Activated CD4-positive, alpha-beta memory T cell treated with anti-CD3 and anti-CD28 coated beads, Interleukin-2, amount 10 ng/mL, durations not matched to agents 7 days and 5 days (primary cell): ENCODE results near the gene NCKAP5. TPM values are rescaled to one million over a fixed set of nuclear protein-coding genes. Genes with fewer than 3 reads are reported as not detected.

Experiments used
- CTCF ChIA-PET: fragments of 350-600 bp; sonication (Branson Sonifier 250); formaldehyde crosslinking; loops from one replicate; lab custom pipeline; 2021; ENCODE audit warnings: antibody characterized with exemption, inconsistent platforms; lab: Charles Lee
- POLR2A ChIA-PET: fragments of 350-600 bp; sonication (Branson Sonifier 250); formaldehyde crosslinking; loops from one replicate; lab custom pipeline; 2021; ENCODE audit warnings: antibody characterized with exemption; lab: Charles Lee
- DNase-seq: peaks from one replicate; pipeline ENCODE4 v3.0.0-alpha.2; 2020
- H3K27ac Mint-ChIP-seq: one replicate; pipeline ENCODE4 v1.8.0; 2021; ENCODE audit warnings: mild to moderate bottlenecking, mixed read lengths
- H3K27me3 Mint-ChIP-seq: one replicate; pipeline ENCODE4 v1.8.0; 2021; ENCODE audit warnings: mixed read lengths
- H3K36me3 Mint-ChIP-seq: one replicate; pipeline ENCODE4 v1.8.0; 2021; ENCODE audit warnings: low read depth, mixed read lengths
- H3K4me1 Mint-ChIP-seq: one replicate; pipeline ENCODE4 v1.8.0; 2021; ENCODE audit warnings: mixed read lengths
- H3K4me3 Mint-ChIP-seq: one replicate; pipeline ENCODE4 v1.8.0; 2021; ENCODE audit warnings: mild to moderate bottlenecking, mixed read lengths
- H3K9me3 Mint-ChIP-seq: one replicate; pipeline ENCODE4 v1.8.0; 2021; ENCODE audit warnings: mixed read lengths
- total RNA-seq, 2 experiments: library from RNA; stranded (reverse); gene quantifications; one replicate each; pipeline ENCODE4 v1.2.3, GENCODE V29; 2021

NCKAP5 gene
- total RNA-seq, 2 experiments from 2014 or later: not detected

DNA sequence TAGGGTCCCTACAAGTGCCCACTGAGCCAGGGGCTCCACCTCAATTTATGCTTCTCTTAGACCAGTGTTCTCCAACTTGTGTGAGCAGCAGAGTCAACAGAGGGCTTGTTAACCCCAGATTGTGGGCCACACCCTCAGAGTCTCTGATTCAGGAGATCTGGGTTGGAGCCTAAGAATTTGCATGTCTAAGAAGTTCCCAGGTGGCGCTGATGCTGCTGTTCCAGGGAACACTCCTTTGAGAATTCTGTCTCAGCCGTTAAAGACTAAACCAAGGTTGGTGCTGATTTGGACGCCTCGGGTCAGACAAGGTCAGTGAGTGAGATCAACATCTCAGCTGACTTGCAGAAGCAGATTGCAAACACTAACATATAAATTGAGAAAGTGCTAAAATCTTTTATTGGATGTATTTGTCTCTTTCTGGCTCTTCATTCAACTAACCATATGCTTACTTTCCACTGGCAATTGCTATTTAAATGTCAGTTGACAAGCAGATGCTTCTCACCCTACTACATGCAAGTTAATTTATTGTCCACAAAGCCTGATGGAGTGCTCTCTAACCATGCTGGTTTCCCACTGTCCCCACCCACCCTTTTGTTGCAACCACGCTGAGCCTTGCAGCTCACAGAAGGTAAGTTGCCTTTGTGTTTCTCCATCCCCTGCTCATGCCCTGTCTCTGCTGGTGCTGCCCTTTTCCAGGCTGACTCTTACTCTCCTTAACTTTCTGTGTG, 929.8 kb downstream of the NCKAP5 start:
- Mint-ChIP-seq H3K9me3 (peaks cover 7% of the 10 kb centered on the region), H3K4me1 (no peaks in the 10 kb centered on the region), H3K27me3 (no peaks in the 10 kb centered on the region), H3K4me3 (no peak overlapping the region), H3K27ac (no peak overlapping the region), H3K36me3 (no peaks in the 10 kb centered on the region)
- CTCF ChIA-PET: no interaction called here
- no peak for DNase-seq
- POLR2A ChIA-PET: no interaction called here

DNA sequence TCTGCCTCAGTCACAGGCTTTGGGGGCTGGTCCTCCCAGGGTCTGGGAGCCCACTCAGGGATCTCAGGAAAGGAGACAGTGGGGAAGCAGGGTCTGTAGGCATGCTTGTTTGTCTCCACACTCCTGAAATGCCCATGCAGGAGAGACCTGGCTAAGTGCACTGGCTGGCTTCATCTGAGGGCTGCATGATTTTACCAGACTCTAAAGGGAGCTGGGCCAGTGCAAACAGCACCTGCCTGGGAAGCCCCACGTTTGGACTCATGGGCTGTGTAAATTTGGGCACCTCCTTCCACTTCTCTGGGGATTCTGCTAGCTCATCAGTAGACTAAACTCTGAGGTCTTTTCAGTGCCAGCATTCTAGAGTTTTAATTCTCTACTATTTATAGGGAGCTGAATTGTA, 931.9 kb downstream of the NCKAP5 start:
- Mint-ChIP-seq H3K36me3 (no peaks in the 10 kb centered on the region), H3K27me3 (no peaks in the 10 kb centered on the region), H3K4me1 (no peaks in the 10 kb centered on the region), H3K4me3 (no peak overlapping the region), H3K9me3 (peaks cover 9% of the 10 kb centered on the region), H3K27ac (no peak overlapping the region)
- ChIA-PET POLR2A (no interaction called here), CTCF (no interaction called here)
- no peak for DNase-seq

DNA sequence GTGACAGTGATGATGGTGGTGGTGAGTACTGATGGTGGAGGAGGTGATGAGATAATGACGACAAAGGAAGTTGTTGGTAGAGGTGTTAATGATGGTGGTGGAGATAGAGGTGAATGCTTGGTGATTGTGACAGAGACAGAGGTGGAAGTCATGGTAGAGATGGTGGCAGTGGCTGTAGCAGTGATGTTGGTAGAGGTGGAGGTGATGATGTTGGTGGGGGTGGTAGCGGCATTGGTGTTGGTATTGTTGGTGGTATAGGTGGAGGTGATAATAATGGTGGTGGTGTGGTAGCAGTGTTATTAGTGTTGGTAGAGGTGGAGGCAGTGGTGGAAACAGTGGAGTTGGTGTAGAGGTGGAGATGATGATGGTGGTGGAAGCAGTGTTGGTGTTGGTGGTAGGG, 934.6 kb downstream of the NCKAP5 start:
- DNase-seq: no peak
- H3K36me3 Mint-ChIP-seq: no peaks in the 10 kb centered on the region
- ChIA-PET POLR2A (no interaction called here), CTCF (no interaction called here)
- H3K27me3 Mint-ChIP-seq: no peaks in the 10 kb centered on the region
- no peaks in the 10 kb centered on the region for H3K4me1 Mint-ChIP-seq
- peaks cover 9% of the 10 kb centered on the region for H3K9me3 Mint-ChIP-seq
- no peak overlapping the region for H3K4me3 Mint-ChIP-seq
- no peak overlapping the region for H3K27ac Mint-ChIP-seq

DNA sequence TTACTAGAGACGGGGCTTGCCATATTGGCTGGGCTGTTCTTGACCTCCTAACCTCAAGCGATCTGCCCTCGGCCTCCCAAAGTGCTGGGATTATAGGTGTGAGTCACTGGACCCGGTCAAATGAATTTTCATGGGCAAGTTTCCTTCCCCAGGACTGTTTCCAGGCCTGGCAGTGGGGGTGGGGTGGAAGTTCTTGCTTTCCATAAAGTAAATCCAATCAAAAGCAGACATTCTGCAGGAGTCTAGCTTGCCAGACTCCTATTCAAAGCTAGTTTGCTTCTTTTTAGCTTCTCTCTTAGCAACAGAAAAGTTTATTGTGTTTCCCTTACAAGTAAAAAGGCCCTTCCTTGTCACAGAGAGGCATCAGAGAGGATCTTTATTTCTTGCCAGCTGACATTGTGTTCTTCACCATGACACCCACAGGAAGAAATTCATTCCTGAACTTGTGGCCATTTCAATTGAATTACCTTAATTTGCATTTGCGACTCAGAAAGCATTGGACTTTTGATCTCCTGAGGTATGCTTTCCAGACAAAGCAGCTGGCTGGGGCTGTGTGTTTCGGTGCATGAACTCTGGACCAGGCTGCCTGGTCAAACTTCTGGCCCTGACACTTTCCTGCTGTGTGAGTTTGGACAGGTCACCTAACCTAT, 936.1 kb downstream of the NCKAP5 start:
- no peak overlapping the region for H3K27ac Mint-ChIP-seq
- peaks cover 9% of the 10 kb centered on the region for H3K9me3 Mint-ChIP-seq
- ChIA-PET POLR2A (no interaction called here), CTCF (no interaction called here)
- no peaks in the 10 kb centered on the region for H3K27me3 Mint-ChIP-seq
- no peaks in the 10 kb centered on the region for H3K36me3 Mint-ChIP-seq
- no peaks in the 10 kb centered on the region for H3K4me1 Mint-ChIP-seq
- H3K4me3 Mint-ChIP-seq: no peak overlapping the region
- no peak for DNase-seq

DNA sequence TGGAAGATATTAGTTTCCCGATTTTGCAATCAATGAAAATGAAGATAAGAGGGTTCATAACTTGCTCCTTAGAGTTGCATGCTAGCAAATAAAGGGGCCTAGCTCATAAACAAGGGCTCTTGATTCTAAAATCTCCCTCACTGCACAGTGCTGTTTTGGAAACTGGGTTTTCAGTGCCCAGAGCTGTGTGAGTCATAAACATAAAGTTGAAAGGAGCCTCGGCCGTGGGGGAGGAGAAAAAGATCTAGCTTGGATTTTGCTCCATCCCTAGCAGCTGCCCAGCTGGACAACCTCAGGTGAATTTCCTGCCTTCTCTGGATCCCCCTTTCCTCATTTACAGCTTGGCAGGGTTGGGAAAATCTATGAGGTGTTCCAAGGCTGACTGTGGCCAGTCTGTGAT, 940.7 kb downstream of the NCKAP5 start:
- CTCF ChIA-PET: no interaction called here
- H3K36me3 Mint-ChIP-seq: no peaks in the 10 kb centered on the region

DNA sequence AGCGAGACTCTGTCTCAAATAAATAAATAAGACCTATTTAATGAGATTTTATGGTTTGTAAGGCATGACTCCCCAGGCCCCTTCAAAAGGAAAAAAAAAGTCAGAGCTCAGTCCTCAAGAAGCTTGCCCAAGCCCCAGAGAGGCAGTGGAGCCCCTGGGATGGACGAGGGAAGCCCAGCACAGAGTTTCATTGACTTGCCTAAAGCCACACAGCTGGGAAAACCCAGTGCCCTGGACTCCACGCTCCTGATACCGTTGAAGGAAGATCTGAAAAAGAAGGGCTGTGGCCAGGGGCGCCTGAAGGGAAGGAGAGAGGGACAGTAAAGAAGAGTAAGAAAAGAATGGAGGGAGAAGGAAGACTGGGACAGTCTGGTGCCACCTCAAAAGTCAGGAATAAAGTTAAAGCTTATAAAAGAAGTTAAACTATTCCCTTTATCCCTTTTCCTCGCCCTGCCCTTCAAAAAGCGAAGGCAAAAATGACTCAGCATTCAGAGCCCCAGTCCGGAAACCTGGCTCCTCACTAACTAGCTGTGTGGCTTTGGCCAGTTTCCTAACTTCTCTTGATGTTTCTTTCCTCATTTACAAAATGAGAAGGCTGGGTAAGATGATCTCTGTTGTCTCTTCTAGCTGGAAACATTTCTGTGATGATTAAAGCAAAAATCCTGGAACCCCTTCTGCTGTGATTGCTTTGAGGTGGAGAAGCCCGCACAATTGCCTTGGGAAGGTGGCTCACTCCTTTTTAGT, 945.0 kb downstream of the NCKAP5 start:
- H3K27ac Mint-ChIP-seq: no peak overlapping the region
- DNase-seq: no peak
- POLR2A ChIA-PET: no interaction called here
- CTCF ChIA-PET: no interaction called here
- H3K4me1 Mint-ChIP-seq: no peaks in the 10 kb centered on the region
- H3K4me3 Mint-ChIP-seq: no peak overlapping the region
- H3K9me3 Mint-ChIP-seq: no peaks in the 10 kb centered on the region
- no peaks in the 10 kb centered on the region for H3K27me3 Mint-ChIP-seq
- H3K36me3 Mint-ChIP-seq: no peaks in the 10 kb centered on the region

More for the DNA sequence above, 940.7 kb downstream of the NCKAP5 start:
- POLR2A ChIA-PET: no interaction called here
- Mint-ChIP-seq H3K4me3 (no peak overlapping the region), H3K27me3 (no peaks in the 10 kb centered on the region), H3K9me3 (no peaks in the 10 kb centered on the region), H3K4me1 (no peaks in the 10 kb centered on the region), H3K27ac (no peak overlapping the region)
- no peak for DNase-seq
